GM21367 (cell line): ENCODE measurements around the gene ZFYVE28.
"Not testable (repeated sequence)": the region's sequence is repeated elsewhere in the genome, so short reads cannot be mapped to it uniquely, and the experiment has no call there.

Experiments used
- ATAC-seq: cut with Tn5 transposase; IDR thresholded peaks from one replicate; pipeline ENCODE4 v1.9.1; 2021; ENCODE audit not compliant: unreplicated experiment

ZFYVE28 gene

DNA sequence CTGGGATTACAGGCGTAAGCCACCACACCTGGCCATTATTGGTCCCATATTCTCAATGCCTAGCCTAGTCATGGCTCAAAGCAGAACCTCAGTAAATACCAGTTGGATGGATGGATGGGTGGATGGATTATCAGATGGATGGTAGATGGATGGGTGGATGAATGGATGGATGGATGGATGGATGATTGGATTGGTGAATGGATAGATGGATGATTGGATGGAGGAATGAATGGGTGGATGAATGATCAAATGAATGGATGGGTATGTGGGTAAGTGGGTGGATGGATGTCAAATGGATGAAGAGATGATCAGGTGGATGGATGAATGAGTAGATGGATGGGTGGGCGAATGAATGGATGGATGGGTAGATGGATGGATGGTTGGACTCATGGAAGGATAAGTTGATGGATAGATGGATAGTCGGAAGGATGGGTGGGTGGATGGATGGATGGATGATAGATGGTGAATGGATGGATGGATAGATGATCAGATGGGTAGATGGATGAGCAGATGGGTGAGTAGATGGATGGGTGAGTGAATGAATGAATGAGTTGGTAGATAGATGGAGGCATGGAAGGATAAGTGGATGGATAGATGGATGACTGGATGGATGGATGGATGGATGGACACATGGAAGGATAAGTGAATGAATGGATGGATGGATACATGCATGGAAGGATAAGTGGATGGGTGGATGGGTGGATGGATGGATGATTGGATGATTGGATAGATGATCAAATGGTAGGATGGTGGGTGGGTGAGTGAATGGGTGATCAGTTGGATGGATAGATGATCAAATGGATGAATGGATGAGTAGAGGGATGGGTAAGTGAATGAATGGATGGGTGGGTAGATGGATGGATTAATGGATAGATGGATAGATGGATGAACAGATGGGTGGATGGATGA is 28.5 kb upstream of the ZFYVE28 start:
- no peak for ATAC-seq

DNA sequence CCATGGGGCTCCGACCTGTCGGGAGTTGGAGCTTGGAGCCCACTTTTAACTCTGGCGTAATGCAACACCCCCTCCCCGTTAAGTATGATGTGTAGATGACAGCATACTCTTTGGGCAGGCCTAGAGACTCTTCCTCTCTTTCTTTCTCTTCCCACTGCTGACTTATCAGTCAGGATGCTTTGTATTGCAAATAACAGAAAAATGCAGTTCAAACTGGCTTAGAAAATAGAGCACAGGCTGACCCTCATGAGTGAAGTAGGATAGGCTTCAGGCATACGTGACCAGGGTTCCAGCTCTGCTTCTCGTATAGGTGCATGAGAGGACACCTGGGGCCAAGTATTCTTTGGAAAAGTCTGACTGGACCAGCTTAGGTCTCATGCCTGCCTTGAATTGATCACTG is 27.1 kb upstream of the ZFYVE28 start:
- ATAC-seq, result no peak

GRCh38 chr4:2445130-2445529 is 26.7 kb upstream of the ZFYVE28 start:
- no peak for ATAC-seq

DNA sequence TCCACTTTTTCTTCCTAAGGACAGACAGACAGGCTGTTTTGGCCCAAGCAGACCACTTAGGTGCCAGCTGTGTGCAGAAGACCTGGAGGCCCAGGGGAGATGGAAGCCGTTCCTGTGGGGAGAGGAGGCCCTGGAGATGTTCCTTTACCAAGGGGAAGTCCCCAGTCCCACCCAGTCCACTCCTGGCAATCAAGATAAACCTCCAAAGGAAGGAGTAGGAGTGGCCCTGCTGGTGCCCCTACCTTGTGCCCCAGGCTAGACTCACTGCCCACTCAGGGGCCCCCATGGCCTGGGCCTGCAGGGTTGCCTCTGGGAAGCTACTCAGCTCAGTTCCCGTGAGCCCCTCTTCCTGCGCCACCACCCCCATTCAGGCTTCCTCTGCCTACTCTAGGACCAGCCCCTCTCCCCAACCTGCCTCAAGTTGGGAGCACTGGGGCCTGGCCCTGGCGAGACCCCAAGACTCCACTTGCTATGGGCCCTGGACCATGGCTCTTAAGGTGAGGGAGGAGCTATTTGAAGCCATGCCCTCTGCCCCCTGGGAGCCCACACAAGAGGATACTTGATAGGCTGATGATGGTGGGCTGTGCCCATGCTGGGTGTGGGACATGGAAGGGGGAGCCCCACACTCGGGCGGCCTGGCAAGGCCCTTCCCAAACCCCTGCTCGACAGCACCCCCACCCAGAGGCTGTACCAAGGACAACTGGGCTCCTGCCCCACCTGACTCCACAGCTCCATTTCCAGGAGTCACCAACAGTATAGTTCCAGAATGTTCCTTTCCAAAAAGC is 25.7 kb upstream of the ZFYVE28 start:
- ATAC-seq, result no peak

DNA sequence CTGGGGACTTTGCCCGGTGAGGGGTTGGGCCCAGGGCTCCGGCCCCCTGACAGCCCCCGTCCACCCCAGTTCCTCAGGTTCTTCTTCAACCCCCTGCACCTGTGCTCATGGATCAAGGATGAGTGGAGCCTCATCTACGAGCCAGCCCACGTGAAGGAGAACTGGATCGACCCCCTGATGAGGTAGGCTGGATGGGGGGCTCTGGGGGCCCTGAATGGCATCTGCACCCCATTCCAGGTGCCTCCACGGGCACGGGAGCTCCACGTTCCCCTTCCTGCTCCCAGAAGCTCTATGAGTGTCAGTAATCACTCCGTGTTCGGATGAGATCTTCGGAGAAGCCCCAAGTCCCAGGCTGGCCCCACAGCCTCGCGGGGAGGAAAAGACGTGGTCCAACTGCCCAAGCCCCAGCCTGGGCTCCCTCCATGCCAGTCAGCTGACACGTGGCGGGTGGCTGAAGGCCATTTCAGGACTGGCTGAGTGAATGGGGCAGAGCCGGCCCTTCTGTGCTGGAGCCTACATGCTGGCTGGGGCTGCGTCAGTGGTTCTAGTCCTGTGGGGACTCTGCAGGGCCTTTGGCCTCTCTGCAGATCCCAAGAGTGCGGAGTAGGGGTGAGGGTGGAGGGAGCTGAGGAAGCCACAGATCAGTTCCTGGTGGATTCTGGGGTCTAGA is 24.8 kb upstream of the ZFYVE28 start:
- ATAC-seq, result no peak

DNA sequence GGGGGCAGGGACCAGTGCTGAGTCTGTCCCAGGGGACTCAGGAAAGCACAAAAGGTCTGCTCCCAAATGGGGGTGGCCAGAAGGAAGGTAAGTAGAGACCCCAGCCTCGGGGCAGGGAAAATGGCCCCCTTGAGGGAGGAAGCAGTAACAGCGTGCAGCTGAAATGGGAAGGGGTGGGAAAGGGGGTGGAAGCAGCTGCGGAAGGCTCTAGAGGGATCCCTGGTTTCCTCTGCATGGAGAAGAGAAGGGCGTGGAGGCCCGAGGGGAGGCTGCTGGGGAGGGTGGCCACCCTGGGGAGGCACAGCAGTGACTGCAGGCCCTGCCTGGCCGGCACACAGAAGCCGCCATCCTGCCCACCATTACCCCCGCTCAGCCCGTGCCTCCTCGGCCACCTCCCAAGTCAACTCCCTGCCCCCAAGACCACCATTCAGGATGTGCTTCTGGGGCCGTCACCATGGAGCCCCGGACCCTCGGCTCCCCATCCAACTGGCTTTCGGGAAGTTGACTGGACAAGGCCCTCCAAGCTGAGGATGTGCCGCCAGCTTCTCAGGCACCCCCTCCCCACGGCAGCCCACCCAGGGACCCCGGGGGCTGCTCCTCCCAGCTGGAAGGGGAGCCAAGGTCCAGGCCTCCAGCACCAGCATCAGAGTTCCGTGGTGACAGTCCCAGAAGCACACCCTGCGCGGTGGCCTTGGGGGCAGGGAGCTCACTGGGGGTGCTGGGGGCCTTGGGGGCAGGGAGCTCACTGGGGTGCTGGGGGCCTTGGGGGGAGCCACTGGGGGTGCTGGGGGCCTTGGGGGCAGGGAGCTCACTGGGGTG is 23.9 kb upstream of the ZFYVE28 start:
- ATAC-seq, result no peak

DNA sequence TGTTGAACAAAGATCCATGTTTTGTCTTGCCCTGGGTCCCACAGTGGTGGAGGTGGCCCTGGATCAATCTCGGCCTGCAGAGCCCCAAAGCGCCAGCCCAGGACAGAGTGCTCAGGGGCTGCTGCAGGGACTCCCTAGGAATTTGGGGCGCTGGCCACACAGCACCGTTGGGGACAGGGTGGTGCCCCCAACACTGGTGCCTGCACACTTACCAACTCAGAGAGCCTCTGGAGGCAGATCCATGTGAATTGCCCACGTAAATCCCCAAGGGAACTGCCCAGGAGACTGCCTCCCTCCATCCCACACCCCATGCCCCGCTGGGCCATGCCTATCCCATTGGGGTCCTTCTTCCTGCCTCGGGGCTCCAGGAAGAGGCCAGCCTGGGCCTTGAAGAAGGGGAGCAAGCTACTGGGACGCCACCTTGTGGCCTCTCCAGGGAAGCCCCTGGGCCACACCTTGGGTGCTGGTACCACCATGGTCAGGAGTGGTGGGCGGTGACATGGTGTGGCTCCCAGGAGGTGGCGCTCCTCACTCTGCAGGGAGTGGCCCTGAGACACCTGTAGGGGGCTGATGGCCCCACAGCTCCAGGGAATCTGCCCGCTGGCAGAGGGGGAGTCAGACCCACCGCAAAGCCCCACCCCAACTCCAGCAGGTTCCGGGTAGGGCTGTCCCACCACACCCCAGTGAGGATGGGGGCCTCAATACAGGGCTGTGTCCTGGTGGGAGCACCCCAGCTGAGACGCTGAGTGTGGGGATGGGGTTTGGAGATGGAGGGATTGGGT is 23.1 kb upstream of the ZFYVE28 start:
- peak; percentile 78 for ATAC-seq

- no peak for ATAC-seq
These were observed 20.6 kb upstream of the ZFYVE28 start for GRCh38 chr4:2438822-2439718.

GRCh38 chr4:2437475-2438215 is 19.2 kb upstream of the ZFYVE28 start:
- no peak for ATAC-seq

GRCh38 chr4:2436761-2437474 is 18.5 kb upstream of the ZFYVE28 start:
- no peak for ATAC-seq

DNA sequence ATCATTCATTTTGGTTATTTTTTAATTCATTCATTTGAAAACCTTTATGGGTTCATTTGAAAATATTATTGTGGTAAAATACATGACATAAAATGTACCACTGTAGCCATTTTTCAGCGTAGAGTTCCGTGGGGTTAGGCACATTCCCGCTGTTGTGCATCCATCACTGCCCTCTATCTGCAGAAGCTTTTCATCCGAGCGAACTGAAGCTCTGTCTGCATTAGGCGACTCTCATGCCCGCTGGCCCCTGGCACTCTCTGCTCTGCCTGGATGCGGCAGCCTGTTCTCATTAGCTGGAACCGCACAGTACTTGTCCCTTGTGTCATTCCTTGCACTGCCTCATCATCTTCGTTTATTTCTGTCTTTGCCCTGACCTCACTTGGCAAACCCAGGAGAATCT is 17.9 kb upstream of the ZFYVE28 start:
- ATAC-seq, result no peak

GRCh38 chr4:2434420-2434819 is 16.0 kb upstream of the ZFYVE28 start:
- no peak for ATAC-seq

GRCh38 chr4:2433609-2434350 is 15.3 kb upstream of the ZFYVE28 start:
- ATAC-seq, result no peak

DNA sequence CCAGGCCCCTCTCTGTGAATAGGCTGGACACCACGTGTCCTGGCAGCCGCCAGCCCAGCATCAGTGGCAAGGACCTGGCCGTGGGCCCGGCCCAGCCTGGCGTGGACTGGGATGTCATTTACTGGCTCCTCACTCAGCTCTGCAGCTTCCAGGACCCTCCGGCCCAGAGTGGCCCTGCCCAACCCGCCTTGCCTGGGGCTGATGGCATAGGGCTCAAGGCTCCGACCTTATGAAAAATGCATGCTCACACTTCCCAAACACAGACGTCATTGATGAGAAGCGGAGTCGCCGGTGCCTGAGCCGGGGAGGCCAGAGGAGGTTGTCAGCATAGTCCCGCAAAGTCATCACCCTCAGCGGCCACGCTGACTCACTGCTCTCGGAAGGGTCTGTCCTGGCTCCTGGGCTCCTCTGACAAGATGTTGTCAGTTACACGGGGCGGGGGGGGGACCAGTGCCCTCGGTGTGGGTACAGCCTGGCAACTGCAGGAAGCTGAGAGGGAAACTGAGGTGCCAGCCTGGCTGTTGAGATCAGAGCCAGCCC is 14.6 kb upstream of the ZFYVE28 start:
- ATAC-seq, result no peak

GRCh38 chr4:2432004-2432403 is 13.6 kb upstream of the ZFYVE28 start:
- ATAC-seq, result no peak

DNA sequence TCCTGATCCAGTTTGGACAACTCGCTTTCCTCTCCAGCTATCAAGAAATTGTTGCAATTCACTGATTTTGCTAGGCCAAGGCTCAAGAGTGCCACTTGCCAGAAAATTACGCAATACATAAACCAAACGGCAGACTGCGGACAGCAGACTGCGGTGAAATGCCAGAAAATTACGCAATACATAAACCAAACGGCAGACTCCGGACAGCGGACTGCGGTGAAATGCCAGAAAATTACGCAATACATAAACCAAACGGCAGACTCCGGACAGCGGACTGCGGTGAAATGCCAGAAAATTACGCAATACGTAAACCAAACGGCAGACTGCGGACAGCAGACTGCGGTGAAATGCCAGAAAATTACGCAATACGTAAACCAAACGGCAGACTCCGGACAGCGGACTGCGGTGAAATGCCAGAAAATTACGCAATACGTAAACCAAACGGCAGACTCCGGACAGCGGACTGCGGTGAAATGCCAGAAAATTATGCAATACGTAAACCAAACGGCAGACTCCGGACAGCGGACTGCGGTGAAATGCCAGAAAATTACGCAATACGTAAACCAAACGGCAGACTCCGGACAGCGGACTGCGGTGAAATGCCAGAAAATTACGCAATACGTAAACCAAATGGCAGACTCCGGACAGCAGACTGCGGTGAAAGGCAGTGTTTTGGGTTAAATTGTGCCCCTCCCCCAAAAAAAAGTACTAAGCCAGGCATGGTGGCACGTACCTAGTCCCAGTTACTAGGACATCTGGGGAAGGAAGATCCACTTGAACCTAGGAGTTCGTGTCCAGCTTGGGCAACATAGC is 11.7 kb upstream of the ZFYVE28 start:
- ATAC-seq, result not testable (repeated sequence)
